Measurements from ENCODE around the gene FLYWCH1.

DNA sequence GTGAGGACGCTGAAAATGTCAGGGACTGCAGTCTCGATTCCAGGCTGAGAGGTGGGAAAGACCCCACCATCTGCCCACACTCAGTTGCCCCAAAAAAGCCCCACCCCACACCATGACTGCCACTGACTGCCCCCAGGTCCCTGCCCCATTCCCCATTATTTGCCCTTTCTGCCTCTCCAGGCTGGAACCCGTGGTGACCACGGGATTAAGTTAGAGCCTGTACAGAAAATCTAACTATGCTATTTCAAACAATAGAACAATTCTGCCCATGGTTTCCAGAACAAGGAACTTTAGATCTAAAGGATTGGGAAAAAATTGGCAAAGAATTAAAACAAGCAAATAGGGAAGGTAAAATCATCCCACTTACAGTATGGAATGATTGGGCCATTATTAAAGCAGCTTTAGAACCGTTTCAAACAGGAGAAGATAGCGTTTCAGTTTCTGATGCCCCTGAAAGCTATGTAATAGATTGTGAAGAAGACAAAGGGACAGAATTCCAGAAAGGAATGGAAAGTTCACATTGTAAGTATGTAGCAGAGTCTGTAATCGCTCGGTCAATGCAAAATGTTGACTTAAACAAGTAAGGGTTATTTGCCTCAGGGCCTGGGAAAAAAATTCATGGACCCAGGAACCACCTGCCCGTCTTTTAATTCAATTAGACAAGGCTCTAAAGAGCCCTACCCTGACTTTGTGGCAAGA lies 14.4 kb downstream of the FLYWCH1 start:
- TF ChIP-seq, protein P1, sequence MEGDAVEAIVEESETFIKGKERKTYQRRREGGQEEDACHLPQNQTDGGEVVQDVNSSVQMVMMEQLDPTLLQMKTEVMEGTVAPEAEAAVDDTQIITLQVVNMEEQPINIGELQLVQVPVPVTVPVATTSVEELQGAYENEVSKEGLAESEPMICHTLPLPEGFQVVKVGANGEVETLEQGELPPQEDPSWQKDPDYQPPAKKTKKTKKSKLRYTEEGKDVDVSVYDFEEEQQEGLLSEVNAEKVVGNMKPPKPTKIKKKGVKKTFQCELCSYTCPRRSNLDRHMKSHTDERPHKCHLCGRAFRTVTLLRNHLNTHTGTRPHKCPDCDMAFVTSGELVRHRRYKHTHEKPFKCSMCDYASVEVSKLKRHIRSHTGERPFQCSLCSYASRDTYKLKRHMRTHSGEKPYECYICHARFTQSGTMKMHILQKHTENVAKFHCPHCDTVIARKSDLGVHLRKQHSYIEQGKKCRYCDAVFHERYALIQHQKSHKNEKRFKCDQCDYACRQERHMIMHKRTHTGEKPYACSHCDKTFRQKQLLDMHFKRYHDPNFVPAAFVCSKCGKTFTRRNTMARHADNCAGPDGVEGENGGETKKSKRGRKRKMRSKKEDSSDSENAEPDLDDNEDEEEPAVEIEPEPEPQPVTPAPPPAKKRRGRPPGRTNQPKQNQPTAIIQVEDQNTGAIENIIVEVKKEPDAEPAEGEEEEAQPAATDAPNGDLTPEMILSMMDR (IDR thresholded peaks at IDR 0.05): no peak
- no peak for TF ChIP-seq EZH2 (IDR thresholded peaks at IDR 0.05; ENCODE audit: borderline replicate concordance, insufficient read depth, low read depth, low read length, poor library complexity, severe bottlenecking)

Data from B cell (primary cell).